Activated CD8-positive, alpha-beta memory T cell treated with anti-CD3 and anti-CD28 coated beads, Interleukin-2, amount 50 U/mL, for 1 hour (primary cell): ENCODE data around the gene LRRC53.

Source experiments
- DNase-seq: peaks from one replicate; pipeline ENCODE4 v3.0.0-alpha.2; 2020; ENCODE audit errors: extremely low read depth

LRRC53 gene

GRCh38 chr1:74436078-74436477 lies 76.3 kb downstream of the LRRC53 start:
- no peak for DNase-seq

- DNase-seq: no peak
Measured at GRCh38 chr1:74434321-74434720, 78.1 kb downstream of the LRRC53 start.

- no peak for DNase-seq
Measured at GRCh38 chr1:74432325-74432724, 80.1 kb downstream of the LRRC53 start.

- no peak for DNase-seq
Measured at GRCh38 chr1:74431531-74431930, 80.9 kb downstream of the LRRC53 start.

- no peak for DNase-seq
Measured at GRCh38 chr1:74430342-74430934, 82.0 kb downstream of the LRRC53 start.

- DNase-seq: no peak
Measured at GRCh38 chr1:74429580-74429979, 82.8 kb downstream of the LRRC53 start.

- DNase-seq: no peak
Measured at GRCh38 chr1:74427681-74428080, 84.7 kb downstream of the LRRC53 start.

GRCh38 chr1:74426208-74426937 lies 86.0 kb downstream of the LRRC53 start:
- no peak for DNase-seq

- DNase-seq: no peak
Measured at GRCh38 chr1:74425676-74426075, 86.7 kb downstream of the LRRC53 start.

GRCh38 chr1:74423471-74423870 lies 88.9 kb downstream of the LRRC53 start:
- no peak for DNase-seq

- DNase-seq: no peak
Measured at GRCh38 chr1:74422421-74423292, 89.8 kb downstream of the LRRC53 start.

- no peak for DNase-seq
Measured at GRCh38 chr1:74420467-74420866, 91.9 kb downstream of the LRRC53 start.
